GM21723 (cell line): ENCODE data around the gene HSPG2.
A peak's percentile ranks its signal among the peaks of the same experiment; 100 is the strongest.
"Not testable (repeated sequence)": the region's sequence is repeated elsewhere in the genome, so short reads cannot be mapped to it uniquely, and the experiment has no call there.

Experiments used
- ATAC-seq: cut with Tn5 transposase; IDR thresholded peaks from one replicate; pipeline ENCODE4 v1.9.1; 2021; ENCODE audit warnings: mild to moderate bottlenecking, moderate library complexity; ENCODE audit not compliant: unreplicated experiment

Gene HSPG2

DNA sequence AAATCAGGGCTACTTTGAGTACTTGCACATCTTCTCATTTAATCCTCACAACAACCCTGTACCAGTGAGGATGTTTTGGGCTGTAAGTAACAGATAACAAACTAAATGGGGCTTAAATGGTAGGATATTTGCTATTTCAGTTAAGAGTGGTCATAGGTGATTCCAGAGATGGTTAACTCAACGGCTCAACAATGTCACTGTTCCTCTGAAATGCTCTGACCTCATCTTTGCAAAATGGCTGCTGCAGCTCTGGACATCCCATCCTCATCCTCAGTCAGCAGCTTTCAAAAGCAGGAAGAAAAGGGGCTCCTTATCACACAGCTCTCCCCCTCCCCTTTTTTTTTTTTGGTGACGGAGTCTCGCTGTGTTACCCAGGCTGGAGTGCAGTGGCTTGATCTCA, 123.6 kb downstream of the HSPG2 start:
- no peak for ATAC-seq

- ATAC-seq = no peak
These were observed 125.2 kb downstream of the HSPG2 start, which contains the start of gene LDLRAD2 for GRCh38 chr1:21811875-21812305. TSS of gene LDLRAD2 (plus strand) at chr1:21812265. CDS start at chr1:21812452, 187 bp downstream.

DNA sequence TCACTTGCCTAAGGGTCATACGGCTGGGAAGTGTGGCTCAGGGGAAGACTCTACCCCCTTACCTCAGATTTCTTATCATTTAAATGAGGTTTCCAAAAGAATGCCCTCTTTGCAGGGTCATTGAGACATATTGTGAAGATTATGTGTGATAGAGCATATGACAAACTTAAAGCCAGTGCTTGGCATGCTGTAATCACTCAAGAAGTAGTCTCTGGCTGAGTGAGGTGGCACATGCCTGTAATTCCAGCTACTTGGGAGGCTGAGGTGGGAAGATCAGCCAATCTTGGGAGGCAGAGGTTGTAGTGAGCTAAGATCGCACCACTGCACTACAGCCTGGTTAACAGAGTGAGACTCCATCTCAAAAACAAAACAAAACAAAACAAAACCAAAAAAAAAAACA, 132.6 kb downstream of the HSPG2 start:
- ATAC-seq = no peak

GRCh38 chr1:21801100-21801499, 136.0 kb downstream of the HSPG2 start:
- no peak for ATAC-seq

- ATAC-seq = no peak
These were observed 137.4 kb downstream of the HSPG2 start for GRCh38 chr1:21799730-21800129.

- ATAC-seq = no peak
These were observed 142.0 kb downstream of the HSPG2 start for GRCh38 chr1:21795075-21795474.

- ATAC-seq = no peak
These were observed 142.5 kb downstream of the HSPG2 start for GRCh38 chr1:21794656-21795055.

- no peak for ATAC-seq
These were observed 144.0 kb downstream of the HSPG2 start for GRCh38 chr1:21793104-21793503.

- ATAC-seq = no peak
These were observed 150.5 kb downstream of the HSPG2 start for GRCh38 chr1:21786640-21787039.

GRCh38 chr1:21785764-21786163, 151.3 kb downstream of the HSPG2 start:
- ATAC-seq = not testable (repeated sequence)

DNA sequence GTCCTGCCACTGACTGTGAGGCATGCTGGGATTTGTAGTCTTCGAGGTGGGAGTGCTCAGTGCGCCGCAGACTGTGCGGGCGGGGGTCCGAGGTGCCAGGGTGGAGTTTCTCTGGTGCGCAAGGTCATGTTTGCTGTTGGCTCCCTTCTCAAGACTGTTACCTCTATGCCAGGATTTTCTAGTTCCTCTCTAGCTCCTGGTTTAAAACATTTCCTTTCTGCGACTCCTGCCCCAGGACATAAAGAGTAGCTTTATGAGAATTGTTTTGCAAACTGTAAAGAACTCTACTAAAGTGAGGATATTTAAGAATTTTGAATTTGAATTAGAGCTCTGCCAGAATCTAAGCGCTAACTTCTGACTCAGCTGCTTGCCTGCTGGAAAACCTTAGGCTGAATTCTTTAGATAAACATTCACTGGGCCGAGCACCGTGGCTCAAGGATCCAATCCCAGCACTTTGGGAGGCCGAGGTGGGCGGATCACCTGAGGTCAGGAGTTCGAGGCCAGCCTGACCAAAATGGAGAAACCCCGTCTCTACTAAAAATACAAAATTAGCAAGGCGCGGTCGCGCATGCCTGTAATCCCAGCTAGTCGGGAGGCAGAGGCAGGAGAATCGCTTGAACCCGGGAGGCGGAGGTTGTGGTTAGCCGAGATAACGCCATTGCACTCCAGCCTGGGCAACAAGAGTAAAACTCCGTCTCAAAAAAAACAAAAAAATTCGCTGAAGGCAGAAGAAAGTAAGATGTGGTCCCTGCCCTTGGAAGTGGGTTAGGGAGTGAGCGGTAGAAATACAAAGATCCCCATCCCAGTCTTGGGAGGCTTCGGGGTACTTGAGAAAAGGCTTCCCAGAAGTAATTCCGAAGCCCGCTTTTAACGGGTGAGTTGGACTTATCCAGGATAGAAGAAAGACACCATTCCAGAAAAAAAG, 153.2 kb downstream of the HSPG2 start:
- ATAC-seq = no peak

- ATAC-seq = peak; percentile 71
These were observed 154.0 kb downstream of the HSPG2 start, which contains the start of gene USP48 for GRCh38 chr1:21782868-21783678. TSS of gene USP48 (minus strand) at chr1:21783149. CDS start at chr1:21782957, 192 bp downstream.

DNA sequence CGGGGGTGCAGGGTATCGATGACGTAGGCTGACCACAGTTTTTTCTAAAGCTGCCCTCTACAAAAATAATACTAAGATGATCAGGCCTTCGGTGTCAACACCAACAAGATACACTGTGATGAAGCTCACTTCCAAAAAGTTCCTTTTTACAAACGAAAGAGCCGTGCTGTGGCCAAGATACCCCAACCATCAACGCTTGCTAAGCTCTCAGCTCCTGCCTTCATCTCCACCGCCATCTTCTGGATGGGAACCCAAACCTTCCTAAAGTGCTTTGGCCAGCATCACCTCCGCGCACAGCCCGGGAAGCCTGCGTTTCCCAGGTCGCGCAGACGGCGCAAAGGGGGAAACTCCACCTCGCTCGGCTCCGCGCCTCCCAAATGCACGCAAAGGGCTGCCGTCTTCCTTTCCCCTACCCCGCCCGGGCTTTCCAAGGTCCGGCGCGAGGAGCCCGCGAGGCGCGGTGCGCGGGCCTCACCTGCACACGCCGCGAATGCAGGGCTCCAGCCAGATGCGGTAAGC, 154.7 kb downstream of the HSPG2 start:
- peak; percentile 31 for ATAC-seq

DNA sequence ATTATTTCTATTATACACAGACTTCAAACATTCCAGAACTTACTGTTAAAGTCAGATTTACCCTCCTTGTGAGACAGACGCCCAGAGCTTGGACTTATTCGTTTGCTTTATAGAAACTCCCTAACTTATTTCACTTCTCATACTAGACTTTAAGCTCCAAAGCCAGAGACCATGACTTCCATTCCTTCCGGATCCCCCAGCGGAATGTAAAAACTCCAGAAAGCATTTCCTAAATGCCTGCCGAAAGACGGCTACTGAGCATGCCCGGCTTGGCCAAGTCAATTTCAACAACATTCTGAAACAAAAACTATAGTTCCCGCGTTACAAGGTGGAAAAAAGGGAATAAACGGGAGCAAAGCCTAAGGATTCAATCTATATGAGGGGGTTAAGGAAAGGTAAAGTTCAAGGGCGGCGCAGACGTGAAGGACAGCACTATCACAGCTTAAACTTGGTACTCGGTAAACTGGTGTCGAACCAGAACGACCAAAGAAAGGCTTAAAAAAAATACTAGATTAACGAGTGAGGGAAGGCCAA, 155.2 kb downstream of the HSPG2 start:
- ATAC-seq = peak; percentile 30

- no peak for ATAC-seq
These were observed 157.2 kb downstream of the HSPG2 start for GRCh38 chr1:21779613-21780521.

DNA sequence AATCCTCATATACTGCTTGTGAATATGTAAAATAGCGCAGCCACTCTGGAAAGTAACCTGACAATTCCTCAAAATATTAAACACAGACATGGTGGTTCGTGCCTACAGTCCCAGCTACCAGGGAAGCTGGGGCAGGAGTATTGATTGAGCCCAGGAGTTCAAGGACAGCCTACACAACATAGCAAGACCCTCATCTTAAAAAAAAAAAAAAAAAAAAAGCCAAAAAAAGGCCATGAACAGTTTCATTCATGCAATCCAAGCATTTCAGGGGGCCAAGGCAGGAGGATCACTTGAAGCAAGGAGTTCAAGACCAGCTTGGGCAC, 158.7 kb downstream of the HSPG2 start:
- ATAC-seq = no peak

DNA sequence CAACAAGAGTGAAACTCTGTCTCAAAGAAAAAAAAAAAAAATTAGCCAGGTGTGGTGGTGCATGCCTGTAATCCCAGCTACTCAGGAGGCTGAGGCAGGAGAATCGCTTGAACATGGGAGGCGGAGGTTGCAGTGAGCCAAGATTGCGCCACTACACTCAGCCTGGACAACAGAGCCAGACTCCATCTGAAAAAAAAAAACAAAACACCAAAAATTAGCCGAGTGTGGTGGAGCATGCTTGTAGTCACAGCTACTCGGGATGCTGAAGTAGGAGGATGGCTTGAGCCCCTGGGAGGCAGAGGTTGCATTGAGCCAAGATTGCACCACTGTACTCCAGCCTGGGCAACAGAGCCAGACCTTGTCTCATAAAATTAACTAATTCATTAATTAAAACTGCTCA, 160.2 kb downstream of the HSPG2 start:
- not testable (repeated sequence) for ATAC-seq

DNA sequence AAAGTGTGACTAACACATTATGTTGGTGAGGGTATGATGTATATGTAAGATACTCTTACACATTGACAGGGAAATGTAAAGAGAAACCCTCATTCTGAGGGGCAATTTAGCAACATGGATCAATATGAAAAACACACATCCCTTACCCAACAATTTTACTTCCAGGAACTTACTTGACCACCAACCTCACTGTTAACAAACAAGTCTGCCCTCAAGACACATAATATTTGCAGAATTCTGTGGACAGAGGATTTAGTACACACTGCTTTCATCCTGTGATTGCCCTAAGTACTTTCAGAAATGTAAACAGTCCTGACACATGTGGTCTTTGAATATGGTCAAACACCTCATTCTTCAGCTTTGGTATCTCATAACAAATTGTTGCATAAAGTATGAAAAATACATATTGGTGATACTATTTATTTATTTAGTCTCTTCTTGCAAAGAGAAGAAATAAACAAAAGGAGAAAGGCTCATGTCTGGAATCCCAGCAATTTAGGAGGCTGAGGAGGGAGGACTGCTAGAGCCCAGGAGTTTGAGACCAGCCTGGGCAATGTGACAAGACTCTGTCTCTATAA, 161.0 kb downstream of the HSPG2 start:
- ATAC-seq = no peak

- ATAC-seq = no peak
These were observed 161.6 kb downstream of the HSPG2 start for GRCh38 chr1:21775550-21775914.
